GM21528 (cell line): ENCODE data around the gene TRIP10.
"Not testable (repeated sequence)": the region's sequence is repeated elsewhere in the genome, so short reads cannot be mapped to it uniquely, and the experiment has no call there.

ENCODE experiments used
- ATAC-seq: cut with Tn5 transposase; IDR thresholded peaks from one replicate; pipeline ENCODE4 v1.9.1; 2021; ENCODE audit warnings: mild to moderate bottlenecking, moderate library complexity; ENCODE audit not compliant: unreplicated experiment, low FRiP score

Gene TRIP10

GRCh38 chr19:6790194-6791128 is 51.0 kb downstream of the TRIP10 start:
- no peak for ATAC-seq

GRCh38 chr19:6791237-6791636 is 51.8 kb downstream of the TRIP10 start:
- no peak for ATAC-seq

GRCh38 chr19:6793411-6793810 is 53.9 kb downstream of the TRIP10 start:
- ATAC-seq: no peak

- no peak for ATAC-seq
These were observed 54.5 kb downstream of the TRIP10 start for GRCh38 chr19:6793973-6794372.

GRCh38 chr19:6794686-6795431 is 55.4 kb downstream of the TRIP10 start:
- ATAC-seq: no peak

- no peak for ATAC-seq
These were observed 56.8 kb downstream of the TRIP10 start for GRCh38 chr19:6796278-6796677.

- ATAC-seq: no peak
These were observed 58.2 kb downstream of the TRIP10 start for GRCh38 chr19:6797646-6798045.

GRCh38 chr19:6800160-6800790 is 60.8 kb downstream of the TRIP10 start:
- ATAC-seq: not testable (repeated sequence)

- no peak for ATAC-seq
These were observed 61.6 kb downstream of the TRIP10 start for GRCh38 chr19:6800991-6801484.
